ENCODE results near the gene FZD7. TPM values are rescaled to one million over a fixed set of nuclear protein-coding genes. Genes with fewer than 3 reads are reported as not detected.
A peak's percentile ranks its signal among the peaks of the same experiment; 100 is the strongest.

The FZD7 gene
- total and polyA plus RNA-seq, 4 experiments from 2014 or later: 0.47 to 0.61 TPM; not detected in 2

- no peaks in the 10 kb centered on the region for H3K9me3 ChIP-seq (ENCODE audit: control insufficient read depth in 1 of 2, low read length in 2 of 2)
- Mint-ChIP-seq H3K9me3 (no peaks in the 10 kb centered on the region), H3K4me3 (no peak overlapping the region), H3K36me3 (no peaks in the 10 kb centered on the region), H3K27ac (no peak overlapping the region), H3K27me3 (peaks cover 10 to 20% of the 10 kb centered on the region in 2 donors), H3K4me1 (no peaks in the 10 kb centered on the region)
- intact Hi-C loops (cut with micrococcal nuclease): no loop called here
- no peaks in the 10 kb centered on the region for H3K27me3 ChIP-seq (ENCODE audit: insufficient read depth, low read length)
- H3K27ac ChIP-seq (ENCODE audit: low read depth, low read length): no peak overlapping the region
- ChIA-PET POLR2A (ENCODE audit: partially characterized antibody) (no interaction called here), CTCF (ENCODE audit: partially characterized antibody) (no interaction called here)
- H3K4me3 ChIP-seq (ENCODE audit: low read length in 2 of 2): no peak overlapping the region
- H3K4me1 ChIP-seq (ENCODE audit: insufficient read depth, low read length): no peaks in the 10 kb centered on the region
- no peaks in the 10 kb centered on the region for H3K36me3 ChIP-seq (ENCODE audit: insufficient read depth, low read length)
- no peak for DNase-seq
Measured at GRCh38 chr2:202005272-202005887, 28.3 kb upstream of the FZD7 start.

DNA sequence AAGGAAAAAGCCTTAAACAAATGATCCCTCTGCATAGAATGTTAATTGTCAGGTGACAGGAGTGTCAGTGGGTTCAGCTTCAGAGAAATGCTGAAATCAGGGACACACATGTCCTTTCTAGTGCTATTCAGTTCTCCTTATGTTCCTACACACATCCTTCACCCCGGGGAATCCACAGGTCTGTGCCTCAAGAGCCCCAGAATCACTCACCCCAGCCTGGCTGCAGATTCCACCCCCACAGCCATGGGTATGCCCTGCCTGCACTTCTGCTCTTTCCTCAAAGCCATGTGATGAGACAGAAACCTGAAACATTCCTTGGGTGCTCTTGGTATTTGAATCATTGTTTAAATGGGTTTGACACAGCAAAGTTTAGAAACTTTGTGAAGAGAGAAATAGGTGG is 27.4 kb upstream of the FZD7 start:
- Histone ChIP-seq H3K27ac (ENCODE audit: low read depth, low read length) (no peak overlapping the region), H3K36me3 (ENCODE audit: insufficient read depth, low read length) (no peaks in the 10 kb centered on the region), H3K4me3 (ENCODE audit: low read length in 2 of 2) (no peak overlapping the region), H3K4me1 (ENCODE audit: insufficient read depth, low read length) (no peaks in the 10 kb centered on the region), H3K9me3 (ENCODE audit: control insufficient read depth in 1 of 2, low read length in 2 of 2) (no peaks in the 10 kb centered on the region), H3K27me3 (ENCODE audit: insufficient read depth, low read length) (no peaks in the 10 kb centered on the region)
- H3K36me3 Mint-ChIP-seq: no peaks in the 10 kb centered on the region
- peaks cover 12 to 20% of the 10 kb centered on the region in 2 donors for H3K27me3 Mint-ChIP-seq
- DNase-seq: no peak
- no peak overlapping the region for H3K27ac Mint-ChIP-seq
- intact Hi-C loops (cut with micrococcal nuclease): no loop called here
- POLR2A ChIA-PET (ENCODE audit: partially characterized antibody): no interaction called here
- CTCF ChIA-PET (ENCODE audit: partially characterized antibody): no interaction called here
- no peaks in the 10 kb centered on the region for H3K4me1 Mint-ChIP-seq
- no peak overlapping the region for H3K4me3 Mint-ChIP-seq
- no peaks in the 10 kb centered on the region for H3K9me3 Mint-ChIP-seq

- Mint-ChIP-seq H3K36me3 (no peaks in the 10 kb centered on the region), H3K4me3 (no peak overlapping the region), H3K27me3 (peaks cover 13 to 20% of the 10 kb centered on the region in 2 donors), H3K27ac (peak overlapping the region in 1 of 7 donors; percentile 26), H3K9me3 (no peaks in the 10 kb centered on the region), H3K4me1 (no peaks in the 10 kb centered on the region)
- no peak overlapping the region for H3K4me3 ChIP-seq (ENCODE audit: low read length in 2 of 2)
- H3K36me3 ChIP-seq (ENCODE audit: insufficient read depth, low read length): no peaks in the 10 kb centered on the region
- H3K27ac ChIP-seq (ENCODE audit: low read depth, low read length): no peak overlapping the region
- no peaks in the 10 kb centered on the region for H3K9me3 ChIP-seq (ENCODE audit: control insufficient read depth in 1 of 2, low read length in 2 of 2)
- H3K27me3 ChIP-seq (ENCODE audit: insufficient read depth, low read length): no peaks in the 10 kb centered on the region
- DNase-seq: no peak
- intact Hi-C loops (cut with micrococcal nuclease): no loop called here
- CTCF ChIA-PET (ENCODE audit: partially characterized antibody): no interaction called here
- no peaks in the 10 kb centered on the region for H3K4me1 ChIP-seq (ENCODE audit: insufficient read depth, low read length)
- POLR2A ChIA-PET (ENCODE audit: partially characterized antibody): no interaction called here
Measured at GRCh38 chr2:202007015-202007982, 26.4 kb upstream of the FZD7 start.

DNA sequence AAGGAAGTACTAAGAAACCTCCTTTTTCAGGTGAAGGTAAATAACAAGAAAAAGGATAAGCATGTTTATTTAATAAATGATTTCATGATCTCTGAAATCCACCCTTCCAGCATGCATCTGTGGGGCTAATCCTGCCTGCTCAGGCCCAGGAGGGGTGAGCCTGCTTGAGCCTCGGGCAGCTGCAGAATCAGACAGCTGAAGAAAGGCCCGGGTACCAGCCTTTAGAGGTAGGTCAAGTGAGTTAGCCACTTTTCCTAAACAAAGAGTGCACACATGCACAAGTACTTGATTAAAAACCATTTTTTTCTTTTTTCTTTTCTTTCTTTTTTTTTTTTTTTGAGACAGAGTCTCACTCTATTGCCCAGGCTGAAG is 25.7 kb upstream of the FZD7 start:
- no peaks in the 10 kb centered on the region for H3K4me1 Mint-ChIP-seq
- Histone ChIP-seq H3K36me3 (ENCODE audit: insufficient read depth, low read length) (no peaks in the 10 kb centered on the region), H3K9me3 (ENCODE audit: control insufficient read depth in 1 of 2, low read length in 2 of 2) (no peaks in the 10 kb centered on the region), H3K4me1 (ENCODE audit: insufficient read depth, low read length) (no peaks in the 10 kb centered on the region), H3K27me3 (ENCODE audit: insufficient read depth, low read length) (no peaks in the 10 kb centered on the region), H3K27ac (ENCODE audit: low read depth, low read length) (no peak overlapping the region), H3K4me3 (ENCODE audit: low read length in 2 of 2) (no peak overlapping the region)
- peaks cover 13 to 25% of the 10 kb centered on the region in 2 donors for H3K27me3 Mint-ChIP-seq
- intact Hi-C loops (cut with micrococcal nuclease): no loop called here
- H3K27ac Mint-ChIP-seq: no peak overlapping the region
- no peaks in the 10 kb centered on the region for H3K36me3 Mint-ChIP-seq
- H3K4me3 Mint-ChIP-seq: no peak overlapping the region
- CTCF ChIA-PET (ENCODE audit: partially characterized antibody): no interaction called here
- H3K9me3 Mint-ChIP-seq: no peaks in the 10 kb centered on the region
- DNase-seq: no peak
- POLR2A ChIA-PET (ENCODE audit: partially characterized antibody): no interaction called here

DNA sequence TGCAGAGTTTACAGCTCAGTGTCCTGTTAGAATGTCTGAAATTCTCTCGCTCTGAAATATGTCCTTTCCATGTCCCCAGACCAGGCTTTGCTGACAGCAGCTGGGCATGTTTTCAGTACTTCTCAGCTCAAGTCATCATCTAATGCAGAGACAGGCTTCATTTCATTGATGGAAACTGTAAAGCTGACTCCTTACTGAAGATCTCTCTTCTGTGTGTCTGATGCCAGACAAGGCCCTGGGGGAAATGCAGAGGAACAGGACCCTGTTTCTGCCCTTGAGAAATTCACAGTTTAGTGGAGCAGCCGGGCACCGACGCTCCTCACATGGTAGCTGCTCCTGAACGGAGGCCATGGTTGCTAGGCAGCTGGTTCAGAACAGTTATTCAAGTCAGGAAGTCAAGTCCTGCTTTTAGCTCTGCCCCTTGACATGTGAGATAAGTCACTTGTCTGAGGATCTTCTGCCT is 24.6 kb upstream of the FZD7 start:
- ChIA-PET POLR2A (ENCODE audit: partially characterized antibody) (no interaction called here), CTCF (ENCODE audit: partially characterized antibody) (interaction anchor here (1.3 kb wide), 1 partner anchor 36 kb away, joined by 3 read pairs; no protein-coding TSS in a partner anchor)
- H3K27me3 ChIP-seq (ENCODE audit: insufficient read depth, low read length): no peaks in the 10 kb centered on the region
- H3K4me3 ChIP-seq (ENCODE audit: low read length in 2 of 2): no peak overlapping the region
- no peaks in the 10 kb centered on the region for H3K36me3 ChIP-seq (ENCODE audit: insufficient read depth, low read length)
- Mint-ChIP-seq H3K27ac (no peak overlapping the region), H3K4me3 (no peak overlapping the region), H3K4me1 (no peaks in the 10 kb centered on the region), H3K9me3 (no peaks in the 10 kb centered on the region), H3K27me3 (peaks cover 13 to 26% of the 10 kb centered on the region in 2 donors), H3K36me3 (no peaks in the 10 kb centered on the region)
- H3K4me1 ChIP-seq (ENCODE audit: insufficient read depth, low read length): no peaks in the 10 kb centered on the region
- no peak for DNase-seq
- intact Hi-C loops (cut with micrococcal nuclease): no loop called here
- no peaks in the 10 kb centered on the region for H3K9me3 ChIP-seq (ENCODE audit: control insufficient read depth in 1 of 2, low read length in 2 of 2)
- H3K27ac ChIP-seq (ENCODE audit: low read depth, low read length): no peak overlapping the region

GRCh38 chr2:202009581-202009980 is 24.1 kb upstream of the FZD7 start:
- POLR2A ChIA-PET (ENCODE audit: partially characterized antibody): no interaction called here

GRCh38 chr2:202014318-202014717 is 19.3 kb upstream of the FZD7 start:
- ChIA-PET CTCF (ENCODE audit: partially characterized antibody) (no interaction called here), POLR2A (ENCODE audit: partially characterized antibody) (no interaction called here)
- Histone ChIP-seq H3K4me3 (ENCODE audit: low read length in 2 of 2) (no peak overlapping the region), H3K36me3 (ENCODE audit: insufficient read depth, low read length) (no peaks in the 10 kb centered on the region), H3K27ac (ENCODE audit: low read depth, low read length) (no peak overlapping the region), H3K9me3 (ENCODE audit: control insufficient read depth in 1 of 2, low read length in 2 of 2) (no peaks in the 10 kb centered on the region), H3K4me1 (ENCODE audit: insufficient read depth, low read length) (no peaks in the 10 kb centered on the region), H3K27me3 (ENCODE audit: insufficient read depth, low read length) (no peaks in the 10 kb centered on the region)
- H3K36me3 Mint-ChIP-seq: no peaks in the 10 kb centered on the region
- no peaks in the 10 kb centered on the region for H3K4me1 Mint-ChIP-seq
- intact Hi-C loops (cut with micrococcal nuclease): no loop called here
- H3K9me3 Mint-ChIP-seq: peaks cover 0 to 4% (median 0%) of the 10 kb centered on the region in 8 donors
- no peak overlapping the region for H3K4me3 Mint-ChIP-seq
- H3K27ac Mint-ChIP-seq: no peak overlapping the region
- DNase-seq: no peak
- peaks cover 14 to 16% of the 10 kb centered on the region in 2 donors for H3K27me3 Mint-ChIP-seq

More at GRCh38 chr2:202009581-202009980, 24.1 kb upstream of the FZD7 start:
- Mint-ChIP-seq H3K36me3 (no peaks in the 10 kb centered on the region), H3K27ac (no peak overlapping the region), H3K4me1 (no peaks in the 10 kb centered on the region), H3K9me3 (no peaks in the 10 kb centered on the region), H3K27me3 (peaks cover 13 to 26% of the 10 kb centered on the region in 2 donors), H3K4me3 (no peak overlapping the region)
- H3K4me1 ChIP-seq (ENCODE audit: insufficient read depth, low read length): no peaks in the 10 kb centered on the region
- no peaks in the 10 kb centered on the region for H3K36me3 ChIP-seq (ENCODE audit: insufficient read depth, low read length)
- no peaks in the 10 kb centered on the region for H3K9me3 ChIP-seq (ENCODE audit: control insufficient read depth in 1 of 2, low read length in 2 of 2)
- no peak overlapping the region for H3K4me3 ChIP-seq (ENCODE audit: low read length in 2 of 2)
- CTCF ChIA-PET (ENCODE audit: partially characterized antibody): interaction anchor here (1.3 kb wide), 1 partner anchor 36 kb away, joined by 3 read pairs; no protein-coding TSS in a partner anchor
- no peaks in the 10 kb centered on the region for H3K27me3 ChIP-seq (ENCODE audit: insufficient read depth, low read length)
- H3K27ac ChIP-seq (ENCODE audit: low read depth, low read length): no peak overlapping the region
- intact Hi-C loops (cut with micrococcal nuclease): no loop called here
- no peak for DNase-seq

Data from CD4-positive, alpha-beta memory T cell (primary cell).